Measurements from ENCODE around the gene GPR87.

The GPR87 gene

DNA sequence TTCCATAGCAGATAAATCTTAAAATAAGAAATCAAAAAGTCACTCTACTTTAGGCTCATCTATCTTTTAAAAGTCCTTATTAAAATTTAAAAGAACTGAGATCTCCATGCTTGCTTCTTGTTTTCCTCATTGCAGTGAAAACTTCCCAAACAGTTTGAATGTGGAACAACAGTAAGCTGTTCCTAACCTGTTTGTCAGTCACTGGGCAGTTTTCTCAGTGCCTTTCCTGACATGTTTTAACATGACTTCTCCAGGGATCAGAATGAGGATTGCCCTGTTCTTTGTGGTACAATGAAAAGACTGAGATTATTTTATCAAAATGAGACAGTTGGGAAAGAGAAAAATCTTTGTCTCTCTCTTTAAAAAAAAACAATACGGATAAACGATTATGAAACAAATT lies 774 bp downstream of the GPR87 start:
- DNase-seq (ENCODE audit: low read depth in 2 of 2): no peak

- DNase-seq (ENCODE audit: low read depth in 2 of 2): no peak
Measured at GRCh38 chr3:151315136-151315535, 1.5 kb downstream of the GPR87 start.

DNA sequence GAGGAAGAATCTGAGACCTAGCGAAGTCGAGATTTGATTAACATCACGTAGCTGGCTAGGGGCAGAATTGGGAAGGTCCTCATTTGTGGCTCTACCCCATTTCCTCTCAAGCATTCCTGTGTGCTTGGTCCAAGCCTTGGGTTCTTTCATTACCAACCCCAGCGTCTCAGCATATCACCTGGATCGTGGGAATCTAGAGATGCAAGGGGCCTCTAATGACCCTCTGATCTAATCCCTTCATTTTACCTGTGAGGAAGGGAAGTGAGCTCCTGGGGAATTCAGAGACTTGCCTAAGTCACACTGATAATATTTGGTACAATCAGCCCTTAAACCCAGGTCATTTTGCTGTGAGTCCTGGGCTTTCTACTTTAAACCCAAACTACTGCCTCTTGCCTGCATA lies 2.0 kb downstream of the GPR87 start:
- DNase-seq (ENCODE audit: low read depth in 2 of 2): no peak

DNA sequence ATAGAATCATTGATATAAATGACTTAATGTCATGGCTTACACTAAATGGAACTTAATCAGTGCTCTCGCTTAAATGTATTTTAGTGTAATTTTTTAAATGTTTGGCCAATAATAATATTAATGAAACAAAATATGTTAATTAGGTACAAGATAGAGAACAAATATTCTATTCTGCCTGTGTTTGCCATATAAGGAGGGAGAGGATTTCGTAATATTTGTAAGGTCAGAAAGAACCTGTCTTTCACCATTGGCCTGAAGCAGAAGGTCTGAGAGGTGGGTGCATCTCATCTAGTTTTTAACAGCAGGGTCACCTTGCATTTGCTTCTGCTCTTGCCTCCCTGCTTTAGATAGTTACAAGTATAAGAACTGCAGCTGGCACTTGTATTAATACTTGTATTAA lies 2.5 kb downstream of the GPR87 start:
- no peak for DNase-seq (ENCODE audit: low read depth in 2 of 2)

- DNase-seq (ENCODE audit: low read depth in 2 of 2): no peak
Measured at GRCh38 chr3:151312972-151313371, 3.6 kb downstream of the GPR87 start.

- DNase-seq (ENCODE audit: low read depth in 2 of 2): no peak
Measured at GRCh38 chr3:151309566-151309965, 7.1 kb downstream of the GPR87 start.

GRCh38 chr3:151307583-151308488 lies 8.8 kb downstream of the GPR87 start:
- no peak for DNase-seq (ENCODE audit: low read depth in 2 of 2)

GRCh38 chr3:151307131-151307530 lies 9.5 kb downstream of the GPR87 start:
- no peak for DNase-seq (ENCODE audit: low read depth in 2 of 2)

DNA sequence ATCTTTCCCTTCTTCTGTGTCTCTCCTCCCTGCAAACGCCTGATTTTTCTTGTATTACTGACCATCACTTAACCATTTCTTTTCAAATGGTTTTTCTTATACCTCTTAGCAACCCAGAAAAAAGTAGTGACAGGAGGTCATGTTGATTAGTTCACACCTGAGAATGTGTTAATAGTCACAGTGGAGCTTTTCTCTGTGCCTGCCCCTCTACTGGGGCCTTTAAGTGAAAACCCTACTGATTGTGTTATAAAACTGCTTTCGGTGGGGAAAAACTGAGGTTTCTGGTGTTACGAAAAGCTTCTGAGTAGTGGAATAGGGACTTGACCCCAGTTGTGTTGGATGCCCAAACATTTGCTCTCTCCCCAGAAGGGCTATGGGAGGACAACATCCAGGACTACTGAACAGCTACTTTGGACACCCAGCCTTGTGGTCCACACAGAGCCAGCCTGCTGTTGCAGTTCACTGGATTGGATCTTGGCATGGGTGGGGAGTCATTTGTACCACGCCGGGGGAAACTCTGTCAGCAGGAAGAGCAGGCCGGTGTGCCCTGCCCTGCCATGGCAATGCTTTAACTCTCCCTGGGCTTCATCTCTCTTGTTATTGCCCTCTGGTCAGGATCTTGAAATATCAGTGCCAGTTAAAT lies 10.3 kb downstream of the GPR87 start:
- no peak for DNase-seq (ENCODE audit: low read depth in 2 of 2)

GRCh38 chr3:151305775-151306151 lies 10.9 kb downstream of the GPR87 start:
- DNase-seq (ENCODE audit: low read depth in 2 of 2): no peak

DNA sequence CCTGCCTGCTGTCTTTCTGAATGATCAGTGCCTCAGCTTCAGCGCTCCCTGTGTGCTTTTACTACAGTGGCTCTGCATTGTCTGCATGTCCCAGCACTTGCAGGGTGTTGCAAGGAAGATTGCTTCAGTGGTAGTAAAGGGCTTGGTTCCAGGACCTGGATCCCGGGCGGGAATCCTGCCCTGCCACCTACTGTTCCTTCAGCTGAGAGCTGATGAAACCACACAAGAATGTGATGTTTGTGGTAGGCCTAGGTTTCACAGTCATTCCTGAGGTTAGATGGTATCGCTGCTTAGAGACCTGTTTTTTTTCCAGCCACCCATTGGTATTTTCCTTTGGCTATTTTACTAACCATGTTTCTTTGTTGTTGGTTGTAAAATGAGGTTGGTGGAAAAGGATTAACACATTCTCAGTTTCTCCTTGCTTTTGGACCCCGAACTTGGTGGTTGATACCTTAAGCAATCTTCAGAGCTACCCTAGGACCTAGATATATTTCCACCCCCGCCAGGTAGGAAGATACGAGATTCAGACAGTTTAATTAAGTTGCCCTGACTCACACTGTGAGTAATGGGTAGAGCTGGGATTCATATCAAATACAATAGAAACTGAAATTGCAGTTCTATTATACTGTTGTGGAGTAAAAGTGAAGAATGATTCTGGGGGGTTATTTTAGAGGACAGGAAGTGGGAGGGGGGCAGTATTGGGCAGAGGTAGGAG lies 11.4 kb downstream of the GPR87 start:
- peak; percentile 97 for DNase-seq (ENCODE audit: low read depth in 2 of 2)

DNA sequence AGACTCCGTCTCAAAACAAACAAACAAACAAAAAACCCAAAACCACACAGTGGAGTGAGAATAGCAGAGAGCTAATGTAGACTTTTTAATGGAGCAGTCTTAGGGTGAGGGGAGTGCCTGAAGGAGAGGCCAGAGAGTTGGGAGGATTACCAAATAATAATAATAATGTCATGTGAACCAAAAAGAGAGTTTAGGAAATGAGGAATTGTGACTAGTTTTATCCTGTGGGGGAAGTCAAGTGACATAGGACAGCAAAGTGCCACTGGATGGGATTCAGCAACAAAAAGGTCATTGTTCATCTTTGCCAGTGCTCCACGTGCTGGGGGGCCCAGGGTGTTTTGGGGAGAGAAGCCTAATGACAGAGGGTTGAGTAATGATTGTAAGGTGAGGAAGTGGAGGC lies 12.9 kb downstream of the GPR87 start:
- no peak for DNase-seq (ENCODE audit: low read depth in 2 of 2)

- peak in 1 of 2 experiments; percentile 62 for DNase-seq (ENCODE audit: low read depth in 2 of 2)
Measured at GRCh38 chr3:151301787-151302186, 14.8 kb downstream of the GPR87 start.

DNA sequence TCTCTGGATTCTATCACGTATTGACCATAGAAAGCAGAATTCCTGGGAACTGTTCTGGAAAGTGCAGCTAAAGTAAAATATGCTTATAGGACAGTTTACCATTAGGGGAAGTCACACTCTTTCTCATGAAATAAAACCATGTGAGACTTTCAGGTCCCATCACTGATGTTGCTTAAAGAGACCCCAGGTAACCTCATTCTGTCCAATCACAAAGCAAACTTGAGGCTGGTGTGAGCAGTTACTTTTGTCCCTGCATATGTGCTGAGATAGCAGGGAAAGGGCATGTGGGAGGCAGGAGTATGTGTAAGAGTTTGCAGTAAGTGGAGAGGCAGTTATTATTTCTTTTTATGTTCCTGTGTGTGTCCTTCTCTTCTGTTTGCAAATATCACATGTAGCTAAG lies 16.1 kb downstream of the GPR87 start:
- DNase-seq (ENCODE audit: low read depth in 2 of 2): no peak

- no peak for DNase-seq (ENCODE audit: low read depth in 2 of 2)
Measured at GRCh38 chr3:151299006-151299405, 17.6 kb downstream of the GPR87 start.

- DNase-seq (ENCODE audit: low read depth in 2 of 2): no peak
Measured at GRCh38 chr3:151297429-151297828, 19.2 kb downstream of the GPR87 start.

GRCh38 chr3:151296226-151296625 lies 20.4 kb downstream of the GPR87 start:
- no peak for DNase-seq (ENCODE audit: low read depth in 2 of 2)

DNA sequence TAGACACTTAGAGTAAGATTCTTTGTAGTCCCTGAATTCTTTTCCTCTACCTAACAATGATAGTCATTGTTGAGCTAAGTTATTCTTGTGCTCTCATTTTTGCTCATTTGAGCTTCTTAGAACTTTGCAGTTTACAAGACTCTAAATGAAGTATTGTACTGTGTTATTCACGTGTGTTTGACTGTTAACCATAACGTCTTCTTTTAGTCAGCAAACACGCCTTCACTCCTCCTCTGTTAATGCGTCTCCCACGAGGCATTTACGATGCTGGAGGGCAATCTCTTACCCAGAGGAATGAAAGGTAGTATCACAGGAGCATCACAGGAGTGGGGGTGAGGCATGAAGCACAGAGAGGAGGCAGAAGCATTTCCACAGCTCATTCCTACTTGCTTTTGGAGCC lies 23.5 kb downstream of the GPR87 start:
- DNase-seq (ENCODE audit: low read depth in 2 of 2): no peak

DNA sequence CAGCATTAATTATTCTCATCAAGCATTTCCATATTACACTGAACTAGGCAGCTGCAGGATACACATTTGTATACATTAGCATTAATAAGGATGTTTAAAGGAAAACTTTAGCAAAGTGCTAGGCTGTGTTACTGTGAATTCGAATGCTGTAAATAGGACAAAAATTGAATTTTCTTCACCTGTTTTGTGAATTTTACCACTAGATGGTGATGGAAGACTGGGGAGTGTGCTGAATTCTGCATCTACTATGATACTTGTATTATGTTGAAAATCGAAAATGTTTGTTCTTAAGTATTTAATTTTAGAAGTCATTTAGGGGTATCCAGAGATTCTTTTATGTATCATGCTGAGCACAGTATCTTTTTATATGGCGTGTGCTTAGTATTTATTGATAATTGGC lies 25.9 kb downstream of the GPR87 start:
- DNase-seq (ENCODE audit: low read depth in 2 of 2): peak in 1 of 2 experiments; percentile 30

GRCh38 chr3:151289445-151289844 lies 27.2 kb downstream of the GPR87 start:
- DNase-seq (ENCODE audit: low read depth in 2 of 2): no peak

GRCh38 chr3:151285940-151286339 lies 30.7 kb downstream of the GPR87 start:
- DNase-seq (ENCODE audit: low read depth in 2 of 2): no peak

DNA sequence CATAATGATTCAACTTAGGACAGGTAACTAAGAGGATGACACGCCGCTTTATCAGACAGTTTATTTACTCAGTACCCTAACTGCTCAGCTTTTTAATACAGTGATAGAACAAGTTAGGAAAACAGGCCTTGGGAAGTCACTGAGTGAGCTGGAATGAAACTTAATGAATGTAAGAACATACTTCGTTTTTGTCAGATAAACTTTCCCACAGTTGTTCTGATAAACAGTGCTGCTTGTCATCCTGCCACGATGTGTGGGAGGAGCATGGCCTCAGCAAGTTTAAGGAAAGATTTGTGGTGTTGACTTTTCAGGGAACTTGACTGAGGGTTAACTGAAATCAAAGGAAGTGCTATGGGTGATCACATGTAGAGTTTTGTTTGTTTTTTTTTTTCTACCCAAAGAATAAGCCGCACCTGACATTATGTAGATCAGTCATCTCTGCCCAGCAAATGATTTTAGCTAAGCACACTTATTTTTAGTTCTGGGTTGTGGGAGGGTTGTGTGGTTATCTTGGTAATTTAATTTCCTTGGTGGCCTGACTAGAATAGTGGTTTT lies 32.6 kb downstream of the GPR87 start:
- DNase-seq (ENCODE audit: low read depth in 2 of 2): no peak
